Kidney epithelial cell (primary cell): ENCODE data around the gene PAPPA. TPM values are rescaled to one million over a fixed set of nuclear protein-coding genes. Genes with fewer than 3 reads are reported as not detected.

ENCODE experiments used
- DNase-seq: peaks from one replicate; pipeline ENCODE4 v3.0.0-alpha.2; 2010; ENCODE audit warnings: low read depth
- H3K27me3 ChIP-seq: 2 replicates; pipeline ENCODE4 v1.6.0; 2011; ENCODE audit warnings: low read length; ENCODE audit not compliant: control insufficient read depth, insufficient read depth
- H3K36me3 ChIP-seq: 2 replicates; pipeline ENCODE4 v1.5.1; 2011; ENCODE audit warnings: low read length; ENCODE audit not compliant: control insufficient read depth, insufficient read depth
- H3K4me3 ChIP-seq: 2 replicates; pipeline ENCODE4 v1.5.1; 2011; ENCODE audit warnings: low read depth, mild to moderate bottlenecking, control low read depth, low read length
- total RNA-seq: library from RNA; depleted of rRNA; stranded (reverse); fragments of >200 nt; gene quantifications from 2 replicates; pipeline ENCODE4 v1.2.3, GENCODE V29; 2015
- TF ChIP-seq, protein P1 (sequence below): IDR thresholded peaks from 2 replicates; pipeline ENCODE4 v1.5.1; 2011; ENCODE audit warnings: mild to moderate bottlenecking, moderate library complexity, low read length, control low read depth, inconsistent platforms; ENCODE audit not compliant: insufficient read depth, poor library complexity, severe bottlenecking

PAPPA gene
- total RNA-seq, 1 donor from 2014 or later, result 15.4 TPM

DNA sequence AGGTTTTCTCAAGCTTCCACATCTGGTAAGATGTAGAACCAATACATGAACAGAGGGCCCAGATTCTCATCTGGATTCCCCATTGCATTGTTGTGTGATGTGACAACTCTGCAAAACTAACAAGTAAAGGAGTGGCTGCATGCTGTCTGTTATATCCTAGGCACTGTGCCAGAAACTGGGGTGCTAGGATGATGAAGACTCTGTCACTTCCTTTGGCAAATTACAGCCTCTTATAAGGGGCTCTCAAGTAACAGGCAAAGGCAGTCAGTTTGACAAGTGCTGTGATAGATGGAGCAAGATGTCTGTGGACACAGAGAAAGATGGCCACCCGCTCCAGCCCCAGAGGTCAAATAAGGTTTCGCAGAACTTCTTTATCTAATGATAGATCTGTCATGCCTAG, 115.7 kb downstream of the PAPPA start:
- no peaks in the 10 kb centered on the region for H3K36me3 ChIP-seq
- no peaks in the 10 kb centered on the region for H3K27me3 ChIP-seq
- TF ChIP-seq, protein P1, sequence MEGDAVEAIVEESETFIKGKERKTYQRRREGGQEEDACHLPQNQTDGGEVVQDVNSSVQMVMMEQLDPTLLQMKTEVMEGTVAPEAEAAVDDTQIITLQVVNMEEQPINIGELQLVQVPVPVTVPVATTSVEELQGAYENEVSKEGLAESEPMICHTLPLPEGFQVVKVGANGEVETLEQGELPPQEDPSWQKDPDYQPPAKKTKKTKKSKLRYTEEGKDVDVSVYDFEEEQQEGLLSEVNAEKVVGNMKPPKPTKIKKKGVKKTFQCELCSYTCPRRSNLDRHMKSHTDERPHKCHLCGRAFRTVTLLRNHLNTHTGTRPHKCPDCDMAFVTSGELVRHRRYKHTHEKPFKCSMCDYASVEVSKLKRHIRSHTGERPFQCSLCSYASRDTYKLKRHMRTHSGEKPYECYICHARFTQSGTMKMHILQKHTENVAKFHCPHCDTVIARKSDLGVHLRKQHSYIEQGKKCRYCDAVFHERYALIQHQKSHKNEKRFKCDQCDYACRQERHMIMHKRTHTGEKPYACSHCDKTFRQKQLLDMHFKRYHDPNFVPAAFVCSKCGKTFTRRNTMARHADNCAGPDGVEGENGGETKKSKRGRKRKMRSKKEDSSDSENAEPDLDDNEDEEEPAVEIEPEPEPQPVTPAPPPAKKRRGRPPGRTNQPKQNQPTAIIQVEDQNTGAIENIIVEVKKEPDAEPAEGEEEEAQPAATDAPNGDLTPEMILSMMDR, result no peak
- no peak overlapping the region for H3K4me3 ChIP-seq
- no peak for DNase-seq

DNA sequence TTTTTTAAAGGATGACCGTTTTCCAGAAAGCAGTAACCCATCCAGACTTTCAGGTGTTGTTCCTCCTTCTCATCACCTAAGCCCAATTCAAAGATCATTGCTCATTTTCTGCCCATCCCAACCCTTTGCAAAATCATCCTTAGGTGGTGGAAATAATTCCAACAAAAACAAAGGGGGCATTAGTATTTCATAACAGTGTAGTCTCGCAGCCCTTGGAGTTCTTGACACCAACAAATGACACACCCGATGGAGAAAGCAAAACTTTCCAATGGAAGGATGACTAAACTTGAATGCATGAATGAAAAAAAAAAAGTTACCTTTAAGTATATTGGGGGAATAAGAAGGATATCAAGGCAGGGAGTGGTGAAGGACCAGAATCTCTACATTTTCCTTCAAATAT, 117.0 kb downstream of the PAPPA start:
- Histone ChIP-seq H3K27me3 (no peaks in the 10 kb centered on the region), H3K4me3 (no peak overlapping the region), H3K36me3 (no peaks in the 10 kb centered on the region)
- TF ChIP-seq, protein P1, result no peak
- DNase-seq, result no peak

DNA sequence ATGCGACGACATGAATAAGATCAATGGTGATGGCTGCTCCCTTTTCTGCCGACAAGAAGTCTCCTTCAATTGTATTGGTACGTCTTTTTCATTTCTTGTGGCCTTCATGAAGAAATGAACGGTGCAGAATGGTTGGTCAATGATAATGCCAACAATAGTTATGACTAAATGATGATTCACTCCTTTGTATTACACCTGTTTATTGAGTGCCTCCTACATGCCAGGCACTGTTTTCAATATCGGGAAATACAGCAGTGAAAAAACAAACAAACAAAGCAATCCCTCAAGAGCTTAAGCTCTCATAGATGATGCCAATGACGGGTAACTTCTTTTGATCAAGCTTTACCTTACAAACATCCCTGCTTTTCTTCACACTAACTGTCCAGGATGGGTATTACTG, 117.7 kb downstream of the PAPPA start:
- Histone ChIP-seq H3K36me3 (no peaks in the 10 kb centered on the region), H3K27me3 (no peaks in the 10 kb centered on the region), H3K4me3 (no peak overlapping the region)
- no peak for DNase-seq
- TF ChIP-seq, protein P1, result no peak

DNA sequence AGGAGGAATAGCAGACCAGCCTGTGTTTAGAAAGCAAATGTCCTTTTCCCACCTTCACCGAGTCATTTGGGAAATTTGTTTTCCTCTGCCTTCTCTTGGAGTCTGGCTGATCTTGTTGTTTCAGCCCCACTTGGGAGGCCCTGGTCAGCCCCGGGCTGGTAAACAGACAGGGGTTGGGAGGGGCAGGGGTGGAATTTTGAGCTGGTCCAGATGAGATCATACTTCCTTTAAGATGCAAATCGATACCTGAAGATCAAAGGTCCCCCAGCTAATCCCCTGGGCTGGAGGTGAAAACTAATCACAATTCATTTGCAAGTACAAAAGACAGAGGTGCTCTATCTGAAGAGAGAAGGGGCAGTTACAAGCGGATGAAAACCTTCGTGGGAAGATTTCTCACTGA, 118.4 kb downstream of the PAPPA start:
- H3K27me3 ChIP-seq, result no peaks in the 10 kb centered on the region
- H3K36me3 ChIP-seq, result no peaks in the 10 kb centered on the region
- TF ChIP-seq, protein P1, result no peak
- H3K4me3 ChIP-seq, result no peak overlapping the region
- DNase-seq, result no peak

DNA sequence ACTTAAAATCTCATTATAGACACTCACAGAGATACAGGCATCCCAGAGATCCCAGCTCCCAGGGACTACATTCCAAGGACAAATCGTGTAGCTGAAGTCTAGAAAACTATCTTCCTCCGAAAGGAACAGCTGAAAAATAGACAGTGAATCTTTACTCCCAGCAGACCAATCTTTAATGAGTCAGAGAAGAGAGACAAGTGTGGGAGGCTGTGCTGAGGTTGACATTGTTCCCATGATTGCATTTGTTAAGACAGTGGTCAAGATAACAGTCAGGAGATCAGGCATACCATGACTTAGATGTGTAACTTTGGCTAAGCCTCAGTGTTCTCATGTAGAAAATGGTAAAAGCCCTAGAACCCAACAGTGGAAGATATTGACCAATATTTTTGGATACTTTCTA, 120.7 kb downstream of the PAPPA start:
- no peaks in the 10 kb centered on the region for H3K27me3 ChIP-seq
- TF ChIP-seq, protein P1, result no peak
- H3K36me3 ChIP-seq, result no peaks in the 10 kb centered on the region
- no peak overlapping the region for H3K4me3 ChIP-seq
- peak; percentile 62 for DNase-seq

DNA sequence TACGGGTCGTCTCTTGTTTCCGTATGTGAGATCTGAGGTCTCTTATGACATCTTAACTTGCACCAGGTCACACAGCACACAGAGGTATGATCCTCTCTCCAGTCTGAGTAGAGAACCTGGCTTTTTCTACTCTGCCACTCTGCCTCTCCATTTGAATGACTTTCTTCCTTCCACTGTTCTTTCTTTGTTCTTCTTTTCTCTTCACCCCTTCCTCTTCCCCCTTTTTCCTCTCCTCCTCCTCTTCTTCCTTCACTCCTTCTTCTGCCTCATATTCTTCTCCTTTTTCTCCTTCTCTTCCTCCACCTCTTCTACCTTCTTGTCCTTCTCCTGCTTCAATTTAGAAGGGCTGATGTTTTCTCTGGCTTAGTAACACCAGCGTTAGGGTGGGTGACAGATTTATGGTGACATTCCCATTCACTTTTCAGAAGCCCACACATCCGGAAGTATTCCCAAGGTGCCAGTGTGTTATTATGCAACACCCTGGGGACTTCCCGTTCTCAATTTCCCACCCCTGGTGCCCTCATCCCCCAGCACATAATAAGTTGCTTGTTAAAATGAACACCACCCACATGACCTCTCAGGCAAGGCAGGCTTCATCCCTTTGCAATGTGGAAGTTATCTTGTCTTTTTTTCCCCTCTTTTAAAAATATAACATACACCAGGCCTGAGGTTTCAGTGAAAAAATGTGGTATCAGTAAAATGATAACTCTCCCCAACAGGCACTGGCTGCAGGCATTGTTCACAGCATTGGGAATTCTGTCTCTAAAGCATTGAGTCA, 122.0 kb downstream of the PAPPA start:
- TF ChIP-seq, protein P1, result no peak
- DNase-seq, result no peak
- Histone ChIP-seq H3K27me3 (no peaks in the 10 kb centered on the region), H3K36me3 (no peaks in the 10 kb centered on the region), H3K4me3 (no peak overlapping the region)
